NCI-H2171 treated with DMSO at 0.1 percent for 48 hours (cell line): ENCODE results near the gene POU2F1.
A peak's percentile ranks its signal among the peaks of the same experiment; 100 is the strongest.

ENCODE experiments used
- DNase-seq: peaks from one replicate; lab custom pipeline; 2025; lab: John Stamatoyannopoulos, UW

POU2F1 gene

DNA sequence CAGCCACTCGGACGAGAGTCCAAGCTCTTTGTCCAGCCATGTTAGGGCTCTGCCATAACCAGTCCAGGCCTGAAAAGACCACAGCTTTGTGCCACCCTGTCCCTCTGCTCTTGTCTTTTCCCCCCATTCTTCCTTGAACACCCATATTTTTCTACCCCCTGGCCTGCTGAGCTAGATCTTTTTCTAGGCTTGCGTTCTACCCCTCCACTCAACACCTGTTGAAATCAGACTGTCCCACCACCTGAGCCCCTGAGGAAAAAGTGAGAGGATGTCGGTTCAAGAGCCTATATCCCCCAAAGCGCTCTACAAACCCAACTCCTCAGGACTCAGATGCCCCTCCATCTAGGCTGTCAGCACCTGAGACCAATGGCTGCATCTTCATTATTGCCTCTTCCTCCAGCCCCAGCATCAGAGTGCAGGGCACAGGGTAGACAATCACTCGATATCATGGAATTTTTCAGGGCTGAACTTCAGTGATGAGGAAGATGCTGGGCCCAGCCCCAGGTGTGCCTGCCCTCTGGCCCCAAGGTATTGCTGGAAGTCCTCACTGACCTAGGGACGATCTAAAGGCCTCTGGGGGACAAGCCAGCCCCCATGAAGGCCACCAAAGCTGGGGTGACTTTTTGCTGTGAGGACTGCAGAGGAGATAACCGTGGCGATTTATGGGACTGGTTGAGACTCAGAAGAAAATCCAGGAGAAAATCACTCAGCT is 222.3 kb downstream of the POU2F1 start:
- DNase-seq: no peak

DNA sequence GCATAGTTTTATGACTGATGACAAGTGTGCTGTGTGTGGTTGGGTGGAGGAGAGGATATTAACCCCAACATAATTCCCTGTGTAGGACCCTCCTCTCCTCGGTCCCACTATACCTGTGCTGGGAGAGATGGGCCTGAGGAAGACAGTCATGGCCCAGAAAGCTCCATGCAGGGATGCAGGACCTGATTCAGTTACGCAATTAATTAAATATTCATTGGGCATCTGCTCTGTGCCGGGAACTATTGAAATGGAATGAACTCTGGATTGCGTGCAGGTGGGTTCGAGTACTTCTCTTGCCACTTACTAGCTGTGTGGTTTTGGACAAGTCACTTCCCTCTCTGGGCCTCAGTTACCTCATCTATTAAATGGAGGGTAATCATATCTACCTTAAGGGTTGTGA is 223.1 kb downstream of the POU2F1 start:
- DNase-seq: no peak

DNA sequence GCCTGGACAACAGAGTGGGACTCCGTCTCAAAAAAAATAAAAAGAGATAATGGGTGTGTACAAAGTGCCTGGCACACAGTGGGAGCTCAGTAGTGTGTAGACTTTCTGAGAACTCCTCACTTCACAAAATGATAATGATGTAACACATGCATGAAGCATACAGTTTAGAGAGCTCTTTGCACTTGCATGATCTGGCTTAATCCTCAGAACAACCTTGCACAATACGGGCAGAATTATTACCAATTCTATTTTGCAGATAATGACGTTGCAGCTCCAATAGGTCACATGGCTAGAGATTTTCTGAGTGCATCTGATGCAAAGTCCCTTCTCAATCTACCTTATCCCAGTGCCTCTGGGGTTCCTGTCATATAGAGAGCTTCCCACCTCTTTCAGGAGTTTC is 226.3 kb downstream of the POU2F1 start:
- no peak for DNase-seq

DNA sequence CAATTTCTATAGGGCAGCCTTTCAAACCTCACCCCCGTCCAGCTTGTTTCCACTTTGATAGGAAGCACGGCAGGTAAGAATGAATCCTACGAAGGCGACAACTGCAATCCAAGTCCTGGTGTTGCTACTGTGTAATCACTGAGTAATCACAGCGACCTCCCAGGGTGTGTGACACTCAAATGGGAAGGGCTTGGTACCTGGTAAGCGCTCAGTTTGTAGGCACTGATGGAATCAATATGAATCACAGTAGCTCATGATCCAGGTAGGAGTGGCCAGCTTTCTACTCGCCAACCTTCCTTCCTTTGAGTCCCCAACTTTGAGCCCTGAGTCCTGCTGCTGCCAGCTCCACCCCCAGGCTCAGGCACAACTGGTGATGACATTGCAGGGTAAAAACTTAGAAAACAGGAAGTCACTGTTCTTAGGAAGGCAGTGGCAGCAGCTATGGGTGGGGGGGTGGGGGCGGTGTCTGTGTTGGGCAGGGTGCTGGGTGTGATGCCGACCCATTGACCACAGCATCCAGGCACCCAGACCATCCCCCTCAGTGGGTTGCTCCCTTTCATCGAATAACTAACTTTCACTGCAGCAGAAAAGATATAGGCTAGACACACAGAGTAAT is 226.9 kb downstream of the POU2F1 start:
- DNase-seq: no peak

DNA sequence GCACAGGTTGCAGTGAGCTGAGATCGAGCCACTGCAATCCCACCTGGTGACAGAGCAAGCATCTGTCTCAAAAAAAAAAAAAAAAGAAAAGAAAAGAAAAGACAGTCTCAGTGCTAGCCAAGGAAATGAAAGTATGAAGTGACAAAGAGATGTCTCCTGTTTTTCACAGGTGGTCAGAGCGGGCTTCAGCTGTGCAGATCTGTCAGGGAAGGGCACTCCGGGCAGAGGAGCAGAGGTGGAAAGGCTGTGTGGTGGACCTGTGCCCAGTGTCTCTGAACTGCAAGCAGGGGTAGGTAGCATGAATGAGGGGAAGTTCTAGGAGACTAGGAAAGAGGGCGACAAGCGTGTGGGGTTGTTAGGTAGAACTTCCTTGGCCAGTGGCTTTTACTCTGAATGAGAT is 230.2 kb downstream of the POU2F1 start:
- no peak for DNase-seq

DNA sequence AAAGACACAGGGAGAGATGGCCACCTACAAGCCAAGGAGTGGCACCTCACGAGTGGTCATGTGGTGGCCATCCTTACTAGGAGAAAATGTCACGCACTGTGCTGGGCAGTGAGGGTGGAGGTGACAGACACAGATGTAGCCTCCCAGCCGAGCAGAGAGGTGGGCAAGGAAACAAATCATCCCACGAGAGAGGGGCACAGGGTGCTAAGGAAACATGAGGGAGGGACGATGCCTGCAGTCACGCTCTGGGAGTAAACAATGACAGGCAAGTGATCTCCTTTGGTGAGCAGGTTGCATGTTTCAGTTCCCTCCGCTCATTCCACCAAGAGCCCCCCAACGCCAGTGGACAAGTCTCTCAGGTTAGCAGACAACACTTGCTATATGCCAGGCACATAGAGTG is 231.8 kb downstream of the POU2F1 start:
- no peak for DNase-seq

DNA sequence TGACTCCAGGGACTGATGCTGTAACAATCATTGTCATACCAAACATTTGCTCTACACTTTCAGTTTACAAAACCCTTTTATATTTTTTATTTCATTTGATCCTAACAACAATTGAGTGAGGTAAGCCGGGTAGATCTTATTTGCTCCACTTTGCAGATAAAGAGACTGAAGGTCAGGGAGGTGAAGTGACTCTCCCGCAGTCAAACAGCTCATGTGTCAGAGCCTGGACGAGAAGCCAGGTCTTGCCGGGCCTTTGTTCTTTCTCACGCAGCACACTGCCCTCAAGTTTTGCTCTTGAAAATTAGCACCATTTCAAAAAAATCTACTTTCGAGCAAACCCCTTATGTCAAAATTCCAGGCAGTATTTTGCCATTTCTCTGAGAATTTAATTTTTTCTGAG is 232.4 kb downstream of the POU2F1 start:
- DNase-seq: no peak

DNA sequence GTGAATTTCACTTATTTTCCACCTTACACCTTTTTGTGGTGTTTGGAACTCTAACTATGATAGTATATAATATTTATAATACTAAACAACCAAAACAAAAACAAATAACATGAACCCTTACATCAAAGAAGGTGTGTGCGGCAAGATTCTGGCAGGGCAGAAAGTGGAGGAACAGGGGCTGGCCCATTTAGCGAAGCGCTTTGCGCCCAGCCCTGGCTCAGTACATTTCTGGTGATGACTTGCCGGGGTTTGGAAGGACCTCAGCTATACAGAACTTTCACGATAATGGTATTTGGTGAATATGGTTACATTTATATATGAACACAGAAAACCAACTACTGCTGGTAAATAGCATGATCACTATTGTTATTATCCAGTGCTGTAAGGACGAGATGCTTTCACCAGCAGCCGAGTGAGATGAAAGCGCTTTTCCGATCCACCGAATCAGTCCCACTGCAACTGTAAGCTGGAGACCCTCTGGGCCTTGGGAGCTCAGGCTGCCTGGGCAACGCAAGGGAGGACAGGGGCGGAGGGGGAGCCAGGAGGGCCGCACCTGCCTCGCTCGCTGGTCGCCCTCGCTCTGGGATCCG is 233.7 kb downstream of the POU2F1 start:
- DNase-seq: peak; percentile 30

DNA sequence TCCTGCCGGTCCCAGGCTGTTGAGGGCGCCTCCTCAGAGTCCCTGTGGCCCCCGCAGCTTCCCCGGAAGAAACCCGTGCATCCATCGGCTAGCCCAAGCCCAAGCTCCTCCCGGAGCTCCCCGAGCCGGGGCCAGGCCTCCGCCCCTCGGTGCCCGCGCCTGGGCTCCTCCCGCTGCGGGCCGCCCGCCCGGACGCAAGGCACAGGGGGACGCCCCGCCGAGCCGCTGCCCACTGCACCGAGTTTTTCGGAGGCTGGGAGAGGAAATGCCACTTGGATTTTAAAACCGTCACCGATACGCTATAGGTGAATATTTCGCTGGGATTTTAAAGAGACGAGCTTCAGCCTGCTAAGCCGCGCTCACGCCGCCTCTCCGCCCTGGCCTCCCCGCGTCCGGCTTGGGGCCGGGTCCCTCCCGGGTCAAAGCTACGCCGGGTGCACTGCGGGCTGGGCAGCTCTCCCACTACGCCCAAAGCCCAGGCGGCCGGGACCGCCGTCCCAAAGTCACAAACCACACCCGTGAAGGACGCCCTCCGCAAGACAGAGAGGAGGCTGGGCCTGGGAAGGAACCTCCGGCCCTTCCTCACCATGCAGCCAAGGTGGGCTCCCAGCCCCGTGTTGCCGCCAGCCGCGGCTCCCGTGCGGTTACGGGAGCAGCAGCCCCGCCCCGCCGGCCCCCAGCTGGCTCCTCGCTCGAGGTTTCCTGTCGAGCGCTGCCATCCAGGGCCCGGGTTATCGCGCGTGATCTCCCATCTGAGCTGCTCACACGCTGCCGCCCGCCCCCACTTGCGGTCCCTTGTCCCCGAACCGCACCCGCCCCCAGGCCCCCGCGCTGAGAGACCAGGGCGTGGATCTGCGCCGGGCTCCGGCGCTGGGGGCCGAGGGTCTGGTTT is 234.5 kb downstream of the POU2F1 start:
- peak; percentile 59 for DNase-seq

DNA sequence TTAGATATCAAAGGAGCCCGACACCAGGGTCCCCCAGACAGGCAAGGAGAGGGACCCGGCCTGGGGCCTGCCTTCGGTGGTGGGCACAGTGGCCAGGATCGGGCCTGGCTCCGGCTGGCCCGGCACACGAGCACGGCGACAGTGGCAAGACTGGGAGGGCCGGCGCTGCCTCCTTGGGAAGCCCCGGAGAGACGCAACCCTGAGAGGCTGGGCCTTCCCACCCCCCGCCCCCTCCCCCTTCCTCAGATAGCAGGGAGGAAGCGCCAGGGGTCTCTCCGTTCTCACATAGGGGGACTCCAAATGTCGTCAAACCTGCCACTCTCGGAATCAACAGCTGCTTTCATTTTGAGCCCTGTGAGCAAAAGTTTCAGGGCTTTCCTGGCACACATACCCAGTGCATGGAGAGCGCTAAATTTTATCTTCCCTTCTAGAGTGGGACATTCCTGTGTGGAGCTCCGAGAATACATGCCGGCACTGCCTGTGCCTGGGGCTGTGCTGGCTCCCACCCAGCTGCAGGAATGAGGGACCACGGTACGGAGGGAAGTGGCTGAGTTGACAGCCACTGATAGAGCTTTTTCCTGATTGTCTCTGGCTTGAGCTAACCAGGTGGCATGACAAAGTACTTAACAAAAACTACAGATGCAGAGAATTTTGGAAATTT is 235.2 kb downstream of the POU2F1 start:
- DNase-seq: peak; percentile 7

DNA sequence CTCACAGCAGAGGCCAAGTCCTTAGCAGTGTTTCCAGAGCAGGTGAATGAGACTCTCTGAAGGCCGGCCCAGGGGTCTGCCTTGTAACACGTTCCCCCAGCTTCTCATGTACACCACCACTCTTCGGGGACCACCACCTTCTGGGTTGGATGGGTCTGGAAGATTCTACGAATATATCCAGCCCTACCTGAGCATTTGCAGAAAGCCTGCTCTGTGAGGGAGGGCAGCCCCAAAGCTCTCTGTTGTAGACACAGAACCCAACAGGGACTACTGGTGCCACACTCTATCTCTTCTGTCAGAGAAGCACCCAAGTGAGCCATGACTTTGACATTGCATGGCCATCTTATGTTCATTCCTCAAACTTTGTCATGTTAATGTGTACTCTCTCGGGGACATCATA is 235.8 kb downstream of the POU2F1 start:
- no peak for DNase-seq

DNA sequence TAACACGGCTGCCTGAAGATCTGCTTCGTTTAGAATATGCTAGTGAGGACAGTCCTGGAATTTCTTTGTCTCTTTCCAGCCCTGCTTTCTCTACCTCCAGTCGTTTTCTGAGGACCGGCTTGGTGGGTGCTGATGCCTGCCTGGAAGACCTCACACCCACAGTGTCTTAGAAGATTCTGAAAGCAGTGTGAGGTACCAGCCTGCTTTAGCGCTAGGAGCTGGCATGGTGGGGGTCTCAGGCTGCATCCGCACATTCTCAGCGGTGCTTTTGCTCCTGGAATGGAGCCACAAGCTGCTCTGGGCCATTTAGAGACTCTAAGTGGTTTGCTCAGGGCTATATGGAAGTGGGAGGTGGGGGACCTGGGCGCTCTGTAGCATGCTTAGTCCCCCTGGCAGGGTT is 236.2 kb downstream of the POU2F1 start:
- DNase-seq: no peak

DNA sequence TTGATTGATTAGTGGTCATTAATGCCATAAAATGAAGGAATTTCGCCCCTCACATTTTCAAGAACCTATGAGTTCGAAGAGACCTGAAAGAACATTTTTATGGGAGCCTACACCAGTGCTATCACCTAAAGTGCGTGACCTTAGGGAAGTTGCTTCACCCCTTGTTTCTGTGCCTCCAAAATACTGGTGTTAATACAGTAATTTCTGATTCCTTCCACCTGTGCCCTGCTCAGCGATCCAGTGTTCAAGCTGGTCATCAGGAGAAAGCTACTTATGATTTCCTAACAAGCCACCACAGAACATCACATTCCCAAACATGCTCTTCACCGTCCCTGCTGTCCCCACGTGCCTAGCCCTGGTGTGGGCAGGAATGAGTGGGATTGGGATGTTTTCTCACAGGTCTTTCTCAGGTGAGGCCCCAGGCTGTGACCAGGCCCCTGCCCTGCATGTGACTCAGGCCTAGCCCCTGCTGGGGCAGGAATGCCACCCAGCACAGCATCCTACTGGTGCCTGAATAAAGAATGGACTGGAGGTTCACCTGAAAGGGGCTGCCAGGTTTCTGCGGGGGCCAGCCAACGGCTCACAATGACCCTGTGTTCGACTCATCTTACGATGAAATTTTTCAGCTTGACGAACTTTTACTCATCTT is 237.4 kb downstream of the POU2F1 start:
- no peak for DNase-seq

DNA sequence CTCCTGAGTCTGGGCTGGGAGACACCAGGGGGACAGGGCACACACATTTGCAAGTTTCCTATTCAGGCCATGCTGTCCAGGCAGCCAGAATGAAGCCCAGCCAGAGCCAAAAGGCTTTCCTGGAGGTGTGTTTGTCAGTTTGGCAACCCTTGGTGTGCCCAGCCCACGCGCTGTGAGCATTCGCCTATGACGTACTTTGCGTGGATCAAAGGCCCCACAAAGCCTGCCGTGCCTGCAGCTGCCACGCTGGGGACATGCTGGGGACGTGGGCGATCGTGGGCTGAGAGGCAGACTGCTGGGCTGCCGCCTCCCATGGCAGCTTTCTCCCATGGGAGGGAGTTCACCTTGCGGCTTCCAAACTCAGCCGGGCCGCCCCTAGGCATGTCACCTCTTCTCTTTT is 240.2 kb downstream of the POU2F1 start:
- DNase-seq: no peak

DNA sequence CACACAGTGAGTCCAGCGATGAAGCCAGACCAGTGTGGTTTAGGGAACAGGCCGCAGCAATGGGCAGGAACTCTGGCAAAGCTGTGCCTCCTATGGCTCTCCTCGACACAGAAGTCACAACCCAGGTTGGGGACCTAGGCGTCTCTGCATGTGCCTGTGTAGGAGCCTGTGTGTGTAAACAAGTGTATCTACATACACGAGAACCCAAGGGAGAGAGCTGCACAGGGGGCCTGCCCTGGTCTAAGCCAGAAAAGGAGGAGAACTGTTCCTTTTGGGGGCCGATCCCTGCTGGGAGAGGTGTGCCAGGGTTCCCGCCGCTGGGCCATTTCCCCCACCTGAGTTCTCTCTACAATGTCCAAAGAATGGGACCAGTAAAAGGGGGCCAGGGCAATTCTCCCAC is 241.7 kb downstream of the POU2F1 start:
- no peak for DNase-seq

DNA sequence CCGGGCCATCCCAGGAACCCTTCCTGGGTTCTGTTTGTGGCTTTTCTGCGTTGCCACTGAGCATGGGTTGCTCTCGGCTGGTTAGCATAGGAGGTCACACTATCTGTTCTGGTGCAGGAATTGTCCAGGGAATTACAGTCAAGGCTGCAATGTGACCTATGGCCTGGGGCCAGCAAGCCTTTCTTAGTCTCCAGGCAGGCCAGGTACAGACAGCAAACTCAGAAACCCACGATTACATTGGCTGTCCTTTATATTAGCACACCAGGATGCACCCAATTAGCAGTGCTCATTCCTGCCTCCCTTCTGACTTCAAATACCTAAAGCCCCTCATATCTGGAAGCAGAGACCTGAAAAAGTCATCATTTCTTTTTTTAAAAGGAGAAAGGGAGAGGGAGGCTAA is 242.4 kb downstream of the POU2F1 start:
- no peak for DNase-seq

DNA sequence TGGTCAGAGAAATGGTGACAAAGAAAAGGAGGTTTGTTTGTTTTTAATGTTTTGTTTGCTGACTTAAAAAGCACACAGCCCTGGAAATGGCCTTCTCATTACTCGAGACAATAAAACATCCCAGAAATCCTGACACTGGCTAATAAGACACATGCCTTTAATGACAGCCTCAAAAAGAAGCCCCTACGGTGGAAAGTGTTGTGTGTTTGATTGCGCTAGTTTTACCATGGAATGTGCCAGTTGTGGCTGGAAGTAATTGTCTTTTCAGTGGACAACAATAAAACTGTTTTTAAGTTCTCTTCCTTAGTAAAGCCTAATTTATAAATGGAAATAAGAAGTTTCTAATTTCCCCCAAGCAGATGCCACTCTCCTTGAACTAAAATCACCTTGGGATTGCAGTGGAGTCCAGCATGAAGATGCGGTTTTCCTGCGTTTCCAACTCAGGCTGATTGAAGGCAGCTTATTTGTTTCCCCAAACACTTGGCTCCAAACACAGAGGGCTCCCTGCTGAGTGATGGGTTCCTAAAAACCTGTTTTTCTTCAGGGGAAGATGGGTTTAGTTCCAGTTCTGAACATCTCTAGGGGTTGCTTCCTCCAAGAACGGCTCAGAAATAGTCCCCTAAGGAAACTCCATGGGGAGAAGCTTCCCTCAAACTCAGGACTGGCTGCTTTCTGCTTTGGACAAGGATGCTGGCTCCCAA is 243.3 kb downstream of the POU2F1 start:
- DNase-seq: no peak

DNA sequence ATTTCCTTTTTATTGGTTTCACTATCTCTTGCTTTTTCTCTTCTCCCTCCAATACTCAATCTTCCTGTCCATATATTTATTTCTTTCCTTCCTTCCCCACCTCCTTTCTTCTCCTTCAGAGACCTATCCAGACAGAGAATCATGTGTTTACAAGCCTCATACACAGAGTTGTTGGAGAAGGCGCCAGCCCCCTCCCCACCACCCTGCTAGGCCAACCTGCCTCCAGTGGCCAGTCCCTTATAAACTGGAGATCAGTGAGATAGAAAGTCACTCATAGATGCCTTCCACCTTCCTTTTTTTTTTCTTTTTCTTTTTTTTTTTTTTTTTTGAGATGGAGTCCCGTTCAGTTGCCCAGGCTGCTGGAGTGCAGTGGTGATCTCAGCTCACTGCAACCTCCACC is 244.3 kb downstream of the POU2F1 start:
- DNase-seq: no peak

DNA sequence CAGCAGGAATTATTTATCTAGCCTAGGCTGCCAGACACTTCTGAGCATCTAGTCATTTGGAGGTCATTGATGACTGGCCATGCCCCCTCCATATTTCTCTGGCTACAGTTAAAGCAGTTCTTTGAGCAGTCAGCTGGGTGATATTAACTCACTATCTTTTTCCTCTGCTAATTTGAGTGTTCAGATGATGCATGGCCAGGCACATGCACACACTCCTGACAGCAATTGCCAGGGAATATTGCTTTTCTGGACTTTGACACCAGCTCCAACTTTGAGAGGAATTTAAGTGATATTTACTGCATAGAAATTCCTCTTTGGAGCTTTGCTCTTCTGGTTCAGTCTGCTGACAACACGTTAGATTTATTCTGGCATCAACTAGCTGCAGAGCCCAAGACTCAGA is 245.1 kb downstream of the POU2F1 start:
- no peak for DNase-seq

DNA sequence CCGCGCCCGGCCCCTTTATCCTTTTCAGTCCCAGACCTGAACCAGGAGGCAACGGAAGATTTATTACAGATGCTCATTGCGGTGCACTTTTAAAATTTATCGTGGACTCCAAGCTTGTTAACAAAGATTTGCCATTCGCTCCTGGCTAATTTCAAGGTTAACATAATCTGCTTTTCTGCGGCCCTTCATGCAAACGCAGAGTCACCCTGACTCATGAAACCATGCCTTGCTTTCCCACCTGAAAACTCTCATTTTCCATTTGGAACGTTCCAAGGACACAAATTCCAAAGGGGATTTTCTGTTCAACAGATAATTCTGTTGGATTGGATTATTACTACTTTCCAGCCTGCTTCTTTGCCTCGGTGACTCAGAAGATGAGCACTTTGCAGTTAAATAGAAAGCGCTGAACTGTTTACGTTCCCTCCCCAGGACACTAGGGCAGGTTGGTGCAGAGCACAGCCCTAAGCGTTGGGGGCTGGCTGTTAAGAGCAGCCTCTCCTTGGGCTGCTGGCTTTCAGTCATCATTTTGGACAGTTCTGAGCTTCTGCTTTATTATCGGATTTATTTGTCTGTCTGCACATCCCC is 246.5 kb downstream of the POU2F1 start:
- no peak for DNase-seq

DNA sequence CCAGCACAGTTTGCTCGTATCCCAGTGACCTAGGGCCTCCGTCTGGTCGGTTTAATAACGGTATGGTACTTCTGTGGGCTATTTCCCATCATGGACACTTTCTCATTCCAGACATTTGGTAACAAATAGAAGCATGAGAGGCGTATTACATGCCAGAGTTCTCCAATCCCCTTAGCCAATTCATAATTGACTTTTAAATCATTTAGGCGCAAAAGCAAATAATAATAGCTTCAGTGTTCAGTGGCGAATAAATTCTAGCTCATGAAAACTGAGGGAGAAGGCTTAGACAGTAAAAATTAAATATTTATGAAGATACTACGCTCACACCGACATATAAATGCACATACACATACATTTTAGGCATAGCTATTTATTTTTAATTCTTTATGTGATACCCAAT is 247.1 kb downstream of the POU2F1 start:
- DNase-seq: no peak
